HFFc6 (cell line): ENCODE results near the gene POLR3H. TPM values are rescaled to one million over a fixed set of nuclear protein-coding genes. Genes with fewer than 3 reads are reported as not detected.

ENCODE experiments used
- DNase-seq: peaks from one replicate; pipeline ENCODE4 v3.0.0-alpha.2; 2018
- H3K27ac Mint-ChIP-seq: 2 replicates; pipeline ENCODE4 v1.8.0; 2020; ENCODE audit warnings: mild to moderate bottlenecking, mixed read lengths
- H3K27me3 Mint-ChIP-seq: 2 replicates; pipeline ENCODE4 v1.8.0; 2021; ENCODE audit warnings: mild to moderate bottlenecking, moderate library complexity, mixed read lengths; ENCODE audit not compliant: insufficient read depth
- H3K36me3 Mint-ChIP-seq: 2 replicates; pipeline ENCODE4 v1.8.0; 2021; ENCODE audit warnings: low read depth, mixed read lengths
- H3K4me1 Mint-ChIP-seq: 2 replicates; pipeline ENCODE4 v1.8.0; 2020; ENCODE audit warnings: low read depth, mixed read lengths
- H3K4me3 Mint-ChIP-seq: 2 replicates; pipeline ENCODE4 v1.8.0; 2020; ENCODE audit warnings: mild to moderate bottlenecking, moderate library complexity, mixed read lengths
- H3K9me3 Mint-ChIP-seq: 2 replicates; pipeline ENCODE4 v1.8.0; 2020; ENCODE audit warnings: mild to moderate bottlenecking, mixed read lengths
- CTCF ChIP-seq: fragments of 200-600 bp; sonication (generic); IDR thresholded peaks from 2 replicates; pipeline ENCODE4 v1.5.0; 2021; ENCODE audit warnings: antibody characterized with exemption, mild to moderate bottlenecking
- total RNA-seq, 6 experiments: library from RNA; stranded (reverse); fragmentation: NEBNext Ultra II Directional; extraction: Animal tissue kit (Norgen Biotek cat#: 25700); gene quantifications; 2 replicates in 1 of 6; 3 replicates in 5 of 6; pipeline ENCODE4 v1.2.3, GENCODE V29; 2021

POLR3H gene
- total RNA-seq, 6 experiments from 2014 or later: 50.9 to 72.1 (median 56.0) TPM

GRCh38 chr22:41551877-41552582 is 7.8 kb upstream of the POLR3H start:
- no peak overlapping the region for H3K27ac Mint-ChIP-seq
- H3K27me3 Mint-ChIP-seq: no peaks in the 10 kb centered on the region; the same call in 1 of the 2 replicates
- no peaks in the 10 kb centered on the region for H3K36me3 Mint-ChIP-seq
- no peak for TF ChIP-seq CTCF
- H3K4me1 Mint-ChIP-seq: peaks cover 10% of the 10 kb centered on the region
- H3K4me3 Mint-ChIP-seq: no peak overlapping the region
- H3K9me3 Mint-ChIP-seq: no peaks in the 10 kb centered on the region
- no peak for DNase-seq

- H3K9me3 Mint-ChIP-seq: no peaks in the 10 kb centered on the region
- TF ChIP-seq CTCF: no peak
- no peaks in the 10 kb centered on the region; the same call in 1 of the 2 replicates for H3K27me3 Mint-ChIP-seq
- DNase-seq: no peak
- H3K36me3 Mint-ChIP-seq: no peaks in the 10 kb centered on the region
- H3K4me1 Mint-ChIP-seq: no peaks in the 10 kb centered on the region
- H3K27ac Mint-ChIP-seq: no peak overlapping the region
- H3K4me3 Mint-ChIP-seq: no peak overlapping the region
These were observed 6.8 kb upstream of the POLR3H start for GRCh38 chr22:41550952-41551491.

- H3K4me1 Mint-ChIP-seq: peaks cover 10% of the 10 kb centered on the region
These were observed 4.6 kb upstream of the POLR3H start for GRCh38 chr22:41548830-41549211.

GRCh38 chr22:41544671-41545476 is 604 bp upstream of the POLR3H start:
- no peak for DNase-seq
- peak overlapping the region; percentile 86 for H3K4me3 Mint-ChIP-seq
- H3K27ac Mint-ChIP-seq: peak overlapping the region; percentile 87
- TF ChIP-seq CTCF: no peak
- no peaks in the 10 kb centered on the region for H3K9me3 Mint-ChIP-seq
- H3K36me3 Mint-ChIP-seq: peaks cover 10% of the 10 kb centered on the region
- H3K27me3 Mint-ChIP-seq: no peaks in the 10 kb centered on the region; the same call in 1 of the 2 replicates
- H3K4me1 Mint-ChIP-seq: peaks cover 45% of the 10 kb centered on the region

More at GRCh38 chr22:41548830-41549211, 4.6 kb upstream of the POLR3H start:
- H3K36me3 Mint-ChIP-seq: no peaks in the 10 kb centered on the region
- DNase-seq: no peak
- H3K27ac Mint-ChIP-seq: no peak overlapping the region
- H3K4me3 Mint-ChIP-seq: no peak overlapping the region
- no peaks in the 10 kb centered on the region; the same call in 1 of the 2 replicates for H3K27me3 Mint-ChIP-seq
- no peak for TF ChIP-seq CTCF
- no peaks in the 10 kb centered on the region for H3K9me3 Mint-ChIP-seq

- H3K4me1 Mint-ChIP-seq: peaks cover 53% of the 10 kb centered on the region
- H3K9me3 Mint-ChIP-seq: no peaks in the 10 kb centered on the region
- H3K36me3 Mint-ChIP-seq: peaks cover 14% of the 10 kb centered on the region
- DNase-seq: no peak
- H3K27ac Mint-ChIP-seq: no peak overlapping the region; the same call in 1 of the 2 replicates
- TF ChIP-seq CTCF: no peak
- H3K27me3 Mint-ChIP-seq: no peaks in the 10 kb centered on the region; the same call in 1 of the 2 replicates
- H3K4me3 Mint-ChIP-seq: peak overlapping the region; percentile 86
These were observed 2.0 kb downstream of the POLR3H start for GRCh38 chr22:41542224-41542623.
